ENCODE results near the gene CENPH. TPM values are rescaled to one million over a fixed set of nuclear protein-coding genes. Genes with fewer than 3 reads are reported as not detected.
A peak's percentile ranks its signal among the peaks of the same experiment; 100 is the strongest.
"Not testable (repeated sequence)": the region's sequence is repeated elsewhere in the genome, so short reads cannot be mapped to it uniquely, and the experiment has no call there.

The CENPH gene
- total and polyA plus RNA-seq, 2 experiments from 2014 or later, result 22.2 to 26.7 TPM

- Histone ChIP-seq H3K9me3 (ENCODE audit: low read depth) (no peaks in the 10 kb centered on the region), H3K27me3 (no peaks in the 10 kb centered on the region), H3K4me3 (no peak overlapping the region), H3K4me1 (ENCODE audit: low read depth) (peaks cover 10% of the 10 kb centered on the region), H3K36me3 (peaks cover 6% of the 10 kb centered on the region), H3K27ac (no peak overlapping the region)
- no peak for TF ChIP-seq CTCF (IDR thresholded peaks at IDR 0.05; ENCODE audit: low read depth, low read length)
- no peak for DNase-seq (ENCODE audit: low read depth in 1 of 2, low spot score in 1 of 2)
Observed at GRCh38 chr5:69231851-69232250, 42.5 kb downstream of the CENPH start.

GRCh38 chr5:69234457-69235268, 45.3 kb downstream of the CENPH start, which contains the start of gene CDK7:
TSS of gene CDK7 (plus strand) at chr5:69234886. CDS start at chr5:69234976, 90 bp downstream.
- Histone ChIP-seq H3K27me3 (no peaks in the 10 kb centered on the region), H3K36me3 (no peaks in the 10 kb centered on the region), H3K27ac (peak within 1 kb of the TSS; percentile 74), H3K4me3 (peak within 1 kb of the TSS; percentile 59), H3K4me1 (ENCODE audit: low read depth) (peaks cover 10% of the 10 kb centered on the region), H3K9me3 (ENCODE audit: low read depth) (no peaks in the 10 kb centered on the region)
- no peak for TF ChIP-seq CTCF (IDR thresholded peaks at IDR 0.05; ENCODE audit: low read depth, low read length)
- DNase-seq (ENCODE audit: low read depth in 1 of 2, low spot score in 1 of 2), result peak; percentile 94 to 96

GRCh38 chr5:69236733-69237132, 47.4 kb downstream of the CENPH start:
- not testable (repeated sequence) for H3K27ac ChIP-seq; H3K36me3 ChIP-seq; H3K4me3 ChIP-seq; H3K4me1 ChIP-seq (ENCODE audit: low read depth); H3K9me3 ChIP-seq (ENCODE audit: low read depth); H3K27me3 ChIP-seq; DNase-seq (ENCODE audit: low read depth in 1 of 2, low spot score in 1 of 2)

DNA sequence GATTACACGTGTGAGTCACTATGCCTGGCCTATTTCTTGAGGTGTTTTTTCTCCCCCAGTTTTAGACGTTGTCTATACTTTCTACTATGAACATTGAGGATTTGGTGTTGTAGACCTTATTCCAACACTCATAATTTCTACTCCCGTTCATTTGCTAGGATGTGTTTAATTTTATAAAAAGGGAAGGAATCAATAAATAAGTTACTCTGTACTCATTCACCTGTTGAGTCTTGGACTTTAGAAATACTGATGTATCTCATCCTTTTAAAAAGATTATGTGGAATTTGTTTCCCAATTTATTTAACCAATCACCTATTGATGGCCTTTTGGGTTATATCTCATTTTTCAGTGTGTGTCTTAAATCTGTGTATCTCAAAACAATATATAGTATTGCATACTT, 48.5 kb downstream of the CENPH start:
- no peak overlapping the region for H3K27ac ChIP-seq
- H3K4me3 ChIP-seq, result no peak overlapping the region
- DNase-seq (ENCODE audit: low read depth in 1 of 2, low spot score in 1 of 2), result no peak
- TF ChIP-seq CTCF (IDR thresholded peaks at IDR 0.05; ENCODE audit: low read depth, low read length), result no peak
- peaks cover 10% of the 10 kb centered on the region for H3K4me1 ChIP-seq (ENCODE audit: low read depth)
- no peaks in the 10 kb centered on the region for H3K27me3 ChIP-seq
- no peaks in the 10 kb centered on the region for H3K36me3 ChIP-seq
- no peaks in the 10 kb centered on the region for H3K9me3 ChIP-seq (ENCODE audit: low read depth)

GRCh38 chr5:69238760-69239251, 49.4 kb downstream of the CENPH start:
- Histone ChIP-seq H3K36me3 (no peaks in the 10 kb centered on the region), H3K4me1 (ENCODE audit: low read depth) (peaks cover 10% of the 10 kb centered on the region), H3K27ac (no peak overlapping the region), H3K27me3 (no peaks in the 10 kb centered on the region), H3K4me3 (no peak overlapping the region), H3K9me3 (ENCODE audit: low read depth) (no peaks in the 10 kb centered on the region)
- DNase-seq (ENCODE audit: low read depth in 1 of 2, low spot score in 1 of 2), result peak in 1 of 2 donors; percentile 24
- TF ChIP-seq CTCF (IDR thresholded peaks at IDR 0.05; ENCODE audit: low read depth, low read length), result no peak

DNA sequence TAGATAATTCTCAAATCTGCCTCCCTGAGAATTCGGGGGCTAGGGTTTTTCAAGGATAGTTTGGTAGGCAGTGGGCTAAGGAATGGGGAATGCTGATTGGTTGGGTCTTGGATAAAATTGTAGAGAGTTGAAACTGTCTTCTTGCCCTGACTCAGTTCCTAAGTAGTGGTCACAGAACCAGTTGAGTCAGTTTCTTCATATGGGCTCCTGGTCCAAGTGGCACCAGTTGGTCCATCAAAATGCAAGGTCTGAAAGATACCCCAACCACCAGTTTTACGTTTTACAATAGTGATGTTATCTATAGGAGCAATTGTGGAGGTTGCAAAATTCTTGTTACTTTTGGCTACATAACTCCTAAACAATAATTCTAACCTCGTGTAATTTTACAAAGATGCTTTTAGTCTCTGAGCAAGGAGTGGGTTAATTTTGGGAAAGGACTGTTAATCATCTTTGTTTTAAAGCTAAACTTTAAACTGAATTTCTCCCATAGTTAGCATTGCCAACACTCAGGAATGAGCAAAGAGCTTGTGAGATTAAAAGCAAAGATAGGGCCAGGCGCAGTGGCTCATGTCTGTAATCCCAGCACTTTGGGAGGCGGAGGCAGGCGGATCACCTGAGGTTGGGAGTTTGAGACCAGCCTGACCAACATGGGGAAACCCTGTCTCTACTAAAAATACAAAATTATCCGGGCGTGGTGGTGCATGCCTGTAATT, 53.0 kb downstream of the CENPH start:
- Histone ChIP-seq H3K27ac (no peak overlapping the region), H3K4me1 (ENCODE audit: low read depth) (no peaks in the 10 kb centered on the region), H3K9me3 (ENCODE audit: low read depth) (no peaks in the 10 kb centered on the region), H3K27me3 (no peaks in the 10 kb centered on the region), H3K36me3 (no peaks in the 10 kb centered on the region), H3K4me3 (no peak overlapping the region)
- DNase-seq (ENCODE audit: low read depth in 1 of 2, low spot score in 1 of 2), result no peak
- TF ChIP-seq CTCF (IDR thresholded peaks at IDR 0.05; ENCODE audit: low read depth, low read length), result no peak

Data from cardiac muscle cell (in vitro differentiated cells and primary cell).